HL-60 (cell line): Measurements from ENCODE around the gene PCGF6.

Experiments used
- CTCF ChIP-seq: IDR thresholded peaks from one replicate; pipeline ENCODE4 v1.5.1; 2011; ENCODE audit warnings: low read length, control low read depth, inconsistent platforms; ENCODE audit not compliant: insufficient read depth
- POLR2AphosphoS5 ChIP-seq: IDR thresholded peaks from 2 replicates; pipeline ENCODE4 v1.6.1; 2012; ENCODE audit warnings: low read depth
- SPI1 ChIP-seq: IDR thresholded peaks from 2 replicates; pipeline ENCODE4 v1.6.1; 2012; ENCODE audit warnings: low read depth, mild to moderate bottlenecking, borderline replicate concordance
- TF ChIP-seq, protein P1 (sequence below): IDR thresholded peaks from 2 replicates; pipeline ENCODE4 v1.6.1; 2012; ENCODE audit warnings: low read depth; ENCODE audit not compliant: insufficient replicate concordance

DNA sequence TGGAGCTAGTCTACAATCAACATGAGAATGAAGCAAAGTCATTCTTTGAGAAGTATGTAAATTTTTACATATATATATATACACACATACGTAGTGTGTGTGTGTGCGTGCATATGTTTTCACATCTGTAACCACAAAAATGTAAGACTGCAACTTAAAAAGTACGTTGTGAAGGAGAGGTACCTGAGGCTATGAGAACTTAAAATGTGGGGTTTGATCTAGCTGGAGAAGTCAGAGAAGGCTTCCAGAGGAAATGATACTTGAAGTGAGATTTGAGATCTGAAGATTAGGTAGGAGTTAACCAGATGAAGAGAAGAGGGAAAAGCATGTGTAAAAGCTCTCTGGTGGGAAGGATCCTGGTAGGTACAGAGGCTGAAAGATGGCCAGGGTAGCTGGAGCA, 22.6 kb upstream of the PCGF6 start:
- TF ChIP-seq CTCF = no peak
- TF ChIP-seq, protein P1, sequence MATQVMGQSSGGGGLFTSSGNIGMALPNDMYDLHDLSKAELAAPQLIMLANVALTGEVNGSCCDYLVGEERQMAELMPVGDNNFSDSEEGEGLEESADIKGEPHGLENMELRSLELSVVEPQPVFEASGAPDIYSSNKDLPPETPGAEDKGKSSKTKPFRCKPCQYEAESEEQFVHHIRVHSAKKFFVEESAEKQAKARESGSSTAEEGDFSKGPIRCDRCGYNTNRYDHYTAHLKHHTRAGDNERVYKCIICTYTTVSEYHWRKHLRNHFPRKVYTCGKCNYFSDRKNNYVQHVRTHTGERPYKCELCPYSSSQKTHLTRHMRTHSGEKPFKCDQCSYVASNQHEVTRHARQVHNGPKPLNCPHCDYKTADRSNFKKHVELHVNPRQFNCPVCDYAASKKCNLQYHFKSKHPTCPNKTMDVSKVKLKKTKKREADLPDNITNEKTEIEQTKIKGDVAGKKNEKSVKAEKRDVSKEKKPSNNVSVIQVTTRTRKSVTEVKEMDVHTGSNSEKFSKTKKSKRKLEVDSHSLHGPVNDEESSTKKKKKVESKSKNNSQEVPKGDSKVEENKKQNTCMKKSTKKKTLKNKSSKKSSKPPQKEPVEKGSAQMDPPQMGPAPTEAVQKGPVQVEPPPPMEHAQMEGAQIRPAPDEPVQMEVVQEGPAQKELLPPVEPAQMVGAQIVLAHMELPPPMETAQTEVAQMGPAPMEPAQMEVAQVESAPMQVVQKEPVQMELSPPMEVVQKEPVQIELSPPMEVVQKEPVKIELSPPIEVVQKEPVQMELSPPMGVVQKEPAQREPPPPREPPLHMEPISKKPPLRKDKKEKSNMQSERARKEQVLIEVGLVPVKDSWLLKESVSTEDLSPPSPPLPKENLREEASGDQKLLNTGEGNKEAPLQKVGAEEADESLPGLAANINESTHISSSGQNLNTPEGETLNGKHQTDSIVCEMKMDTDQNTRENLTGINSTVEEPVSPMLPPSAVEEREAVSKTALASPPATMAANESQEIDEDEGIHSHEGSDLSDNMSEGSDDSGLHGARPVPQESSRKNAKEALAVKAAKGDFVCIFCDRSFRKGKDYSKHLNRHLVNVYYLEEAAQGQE = no peak
- no peak for TF ChIP-seq SPI1
- TF ChIP-seq POLR2AphosphoS5 = no peak
